GM18861 (cell line): ENCODE results near the gene MICAL2.
A peak's percentile ranks its signal among the peaks of the same experiment; 100 is the strongest.

ENCODE experiments used
- ATAC-seq: cut with Tn5 transposase; IDR thresholded peaks from one replicate; pipeline ENCODE4 v1.9.1; 2021; ENCODE audit not compliant: unreplicated experiment

MICAL2 gene, protein sequence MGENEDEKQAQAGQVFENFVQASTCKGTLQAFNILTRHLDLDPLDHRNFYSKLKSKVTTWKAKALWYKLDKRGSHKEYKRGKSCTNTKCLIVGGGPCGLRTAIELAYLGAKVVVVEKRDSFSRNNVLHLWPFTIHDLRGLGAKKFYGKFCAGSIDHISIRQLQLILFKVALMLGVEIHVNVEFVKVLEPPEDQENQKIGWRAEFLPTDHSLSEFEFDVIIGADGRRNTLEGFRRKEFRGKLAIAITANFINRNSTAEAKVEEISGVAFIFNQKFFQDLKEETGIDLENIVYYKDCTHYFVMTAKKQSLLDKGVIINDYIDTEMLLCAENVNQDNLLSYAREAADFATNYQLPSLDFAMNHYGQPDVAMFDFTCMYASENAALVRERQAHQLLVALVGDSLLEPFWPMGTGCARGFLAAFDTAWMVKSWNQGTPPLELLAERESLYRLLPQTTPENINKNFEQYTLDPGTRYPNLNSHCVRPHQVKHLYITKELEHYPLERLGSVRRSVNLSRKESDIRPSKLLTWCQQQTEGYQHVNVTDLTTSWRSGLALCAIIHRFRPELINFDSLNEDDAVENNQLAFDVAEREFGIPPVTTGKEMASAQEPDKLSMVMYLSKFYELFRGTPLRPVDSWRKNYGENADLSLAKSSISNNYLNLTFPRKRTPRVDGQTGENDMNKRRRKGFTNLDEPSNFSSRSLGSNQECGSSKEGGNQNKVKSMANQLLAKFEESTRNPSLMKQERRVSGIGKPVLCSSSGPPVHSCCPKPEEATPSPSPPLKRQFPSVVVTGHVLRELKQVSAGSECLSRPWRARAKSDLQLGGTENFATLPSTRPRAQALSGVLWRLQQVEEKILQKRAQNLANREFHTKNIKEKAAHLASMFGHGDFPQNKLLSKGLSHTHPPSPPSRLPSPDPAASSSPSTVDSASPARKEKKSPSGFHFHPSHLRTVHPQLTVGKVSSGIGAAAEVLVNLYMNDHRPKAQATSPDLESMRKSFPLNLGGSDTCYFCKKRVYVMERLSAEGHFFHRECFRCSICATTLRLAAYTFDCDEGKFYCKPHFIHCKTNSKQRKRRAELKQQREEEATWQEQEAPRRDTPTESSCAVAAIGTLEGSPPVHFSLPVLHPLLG

GRCh38 chr11:12110201-12110713 lies at the start of gene MICAL2:
MICAL2 (plus strand) TSS chr11:12110590; CDS start chr11:12162156, 51,566 bp downstream.
- peak; percentile 96 for ATAC-seq

DNA sequence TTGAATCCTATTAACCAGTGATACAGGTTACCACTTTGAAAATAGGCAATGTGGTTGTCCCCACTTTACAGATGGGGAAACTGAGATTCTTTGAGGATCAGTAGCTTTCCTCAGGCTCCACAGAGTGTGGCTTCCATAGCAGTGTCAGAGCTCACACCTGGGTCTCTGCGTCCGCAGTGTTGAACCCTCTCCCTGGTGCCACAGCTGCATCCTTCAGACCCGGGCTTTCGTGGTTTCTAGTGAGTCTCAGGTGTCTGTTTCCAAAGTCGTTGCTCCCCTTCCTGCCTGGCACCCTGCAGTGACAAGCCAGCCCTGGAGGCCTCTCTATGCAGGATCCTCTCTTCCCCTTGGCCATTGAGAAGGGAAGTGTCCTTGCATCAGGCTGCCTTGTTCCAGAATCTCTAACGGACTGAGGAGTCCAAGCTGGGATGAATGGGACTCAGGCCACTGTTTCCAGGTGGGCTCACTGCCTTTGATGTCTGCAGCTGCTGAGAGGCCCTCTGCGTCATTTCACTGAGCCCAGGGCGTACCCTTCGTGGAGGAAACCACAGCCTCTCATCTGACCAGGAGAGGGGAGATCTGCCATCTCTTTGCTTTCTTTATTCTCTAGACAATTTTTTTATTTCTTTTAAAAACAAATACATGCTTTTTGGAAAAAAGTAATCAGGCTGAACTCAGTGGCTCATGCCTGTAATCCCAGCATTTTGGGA lies 48.4 kb upstream of the MICAL2 start:
- no peak for ATAC-seq

GRCh38 chr11:12063251-12063650 lies 47.1 kb upstream of the MICAL2 start:
- ATAC-seq, result no peak

GRCh38 chr11:12064136-12064953 lies 46.0 kb upstream of the MICAL2 start:
- no peak for ATAC-seq

DNA sequence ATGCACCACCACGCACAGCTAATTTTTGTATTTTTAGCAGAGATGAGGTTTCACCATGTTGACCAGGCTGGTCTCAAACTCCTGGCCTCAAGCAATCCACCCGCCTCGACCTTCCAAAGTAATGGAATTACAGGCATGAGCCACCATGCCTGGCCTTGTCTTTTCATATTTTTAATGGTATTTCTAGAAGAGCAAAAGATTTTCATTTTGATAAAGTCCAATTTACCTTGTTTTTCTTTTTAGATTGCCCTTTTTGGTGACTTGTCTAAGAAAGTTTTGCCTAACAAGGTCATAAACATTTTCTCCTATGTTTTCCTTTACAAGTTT lies 45.5 kb upstream of the MICAL2 start:
- ATAC-seq, result no peak

DNA sequence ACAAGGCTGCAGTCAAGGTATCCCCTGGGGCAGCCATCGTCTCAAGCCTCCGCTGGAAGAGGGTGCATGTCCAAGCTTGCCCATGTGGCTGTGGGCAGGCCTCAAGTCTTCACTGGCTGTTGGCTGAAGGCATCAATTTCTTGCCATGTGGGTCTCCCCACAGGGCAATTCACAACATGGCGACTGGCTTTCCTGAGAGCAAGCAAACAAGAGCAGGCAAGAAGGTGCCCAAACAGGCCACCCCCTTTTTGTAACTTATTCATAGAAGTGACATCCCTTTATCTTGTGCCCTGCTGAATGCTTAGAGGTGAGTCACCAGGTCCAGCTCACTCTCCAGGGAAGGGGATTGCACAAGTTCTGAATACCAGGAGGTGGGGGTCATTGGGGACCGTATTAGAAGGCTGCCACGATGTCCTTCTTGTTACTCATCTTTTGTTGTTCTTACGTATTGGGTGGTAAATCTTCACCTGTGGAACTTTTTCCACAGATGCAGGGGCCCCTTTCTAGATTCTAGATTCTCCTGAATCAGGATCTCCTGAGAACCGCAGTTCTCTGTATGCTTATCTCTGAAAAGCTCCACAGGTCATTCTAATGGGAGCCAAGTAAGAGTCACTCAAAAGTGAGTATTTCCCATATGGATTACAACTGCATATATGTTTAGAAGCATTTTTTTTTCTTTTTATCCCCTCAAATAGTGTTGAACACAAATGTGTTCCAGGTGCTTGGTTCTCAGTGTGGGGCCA lies 44.2 kb upstream of the MICAL2 start:
- no peak for ATAC-seq

- no peak for ATAC-seq
These were observed 43.4 kb upstream of the MICAL2 start for GRCh38 chr11:12066799-12067508.

DNA sequence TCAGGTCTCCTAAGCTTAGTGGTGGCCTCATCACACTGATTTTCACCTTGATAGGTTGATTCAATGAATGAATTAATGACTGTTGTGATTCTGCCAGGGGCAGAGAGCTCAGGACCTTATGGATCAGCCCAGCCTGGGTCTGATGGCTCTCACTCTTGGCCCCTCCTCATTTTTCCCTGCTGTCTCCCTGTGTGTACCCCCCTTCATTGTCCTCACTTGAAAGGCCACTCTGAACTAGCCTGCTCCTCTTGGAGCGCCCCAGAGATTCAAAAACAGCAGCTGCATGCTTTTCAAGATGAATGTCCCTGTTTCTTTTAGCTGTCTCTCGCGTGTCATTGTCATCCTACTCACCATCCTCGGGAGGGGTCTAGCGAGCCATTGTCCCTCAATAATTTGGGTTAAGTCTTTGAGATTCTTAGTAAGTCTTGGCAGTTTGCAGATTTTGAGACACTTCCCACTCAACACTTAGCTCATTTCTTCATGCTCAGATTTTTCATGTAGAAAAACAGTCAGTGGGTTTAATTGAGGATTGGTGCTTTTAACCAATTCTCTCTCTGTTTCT lies 42.5 kb upstream of the MICAL2 start:
- no peak for ATAC-seq

DNA sequence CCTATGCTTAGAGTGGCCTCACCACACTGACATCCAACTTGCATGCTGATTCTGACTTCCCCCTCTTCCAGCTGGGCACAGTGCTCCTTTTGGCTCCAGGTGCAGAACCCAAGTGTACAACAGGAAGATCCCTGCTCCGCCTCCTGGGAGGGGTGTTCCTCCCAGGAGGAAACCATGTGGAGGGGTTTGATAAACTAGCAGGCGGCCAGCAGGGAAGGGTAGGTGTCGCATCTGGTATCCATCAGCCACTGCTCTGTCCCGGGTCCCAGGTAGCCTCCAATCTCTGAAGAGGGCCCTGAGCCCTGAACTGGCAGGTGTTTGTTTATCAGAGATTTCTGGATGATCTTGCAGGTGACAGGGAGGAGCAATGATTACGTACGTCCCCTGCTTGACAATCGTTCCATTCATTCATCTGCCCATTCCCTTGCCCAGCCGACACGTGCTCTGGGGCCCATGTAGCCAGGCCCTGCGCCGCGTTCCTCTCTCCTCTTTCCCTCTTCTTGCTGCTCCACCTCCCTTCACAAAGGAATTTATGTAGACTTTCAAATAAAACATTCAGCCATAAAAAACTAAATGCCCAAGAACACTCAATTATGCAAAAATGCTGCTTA lies 41.2 kb upstream of the MICAL2 start:
- no peak for ATAC-seq

GRCh38 chr11:12070446-12071267 lies 39.7 kb upstream of the MICAL2 start:
- ATAC-seq, result no peak

DNA sequence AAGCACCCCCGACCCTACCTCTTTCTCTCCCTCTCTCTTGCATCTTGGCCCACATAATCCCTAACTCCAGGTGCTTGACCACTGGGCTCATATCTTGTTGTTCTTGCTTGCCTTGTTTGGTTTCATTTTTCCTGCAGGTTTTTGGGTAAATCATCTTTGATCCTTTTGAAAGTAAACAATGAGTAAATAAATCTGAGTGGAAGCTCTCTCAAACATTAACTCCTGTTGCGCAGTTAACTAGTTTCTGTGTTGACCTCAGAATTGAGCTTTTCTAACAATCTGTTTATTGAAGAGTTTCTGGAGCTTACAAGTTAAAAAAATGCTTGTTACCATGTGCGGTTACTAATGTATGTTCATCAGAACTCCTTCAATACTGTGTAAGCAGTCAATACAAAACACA lies 38.8 kb upstream of the MICAL2 start:
- no peak for ATAC-seq

GRCh38 chr11:12073436-12073835 lies 37.0 kb upstream of the MICAL2 start:
- ATAC-seq, result no peak

- ATAC-seq, result no peak
These were observed 36.5 kb upstream of the MICAL2 start for GRCh38 chr11:12073886-12074285.

GRCh38 chr11:12074529-12075195 lies 35.7 kb upstream of the MICAL2 start:
- ATAC-seq, result no peak

DNA sequence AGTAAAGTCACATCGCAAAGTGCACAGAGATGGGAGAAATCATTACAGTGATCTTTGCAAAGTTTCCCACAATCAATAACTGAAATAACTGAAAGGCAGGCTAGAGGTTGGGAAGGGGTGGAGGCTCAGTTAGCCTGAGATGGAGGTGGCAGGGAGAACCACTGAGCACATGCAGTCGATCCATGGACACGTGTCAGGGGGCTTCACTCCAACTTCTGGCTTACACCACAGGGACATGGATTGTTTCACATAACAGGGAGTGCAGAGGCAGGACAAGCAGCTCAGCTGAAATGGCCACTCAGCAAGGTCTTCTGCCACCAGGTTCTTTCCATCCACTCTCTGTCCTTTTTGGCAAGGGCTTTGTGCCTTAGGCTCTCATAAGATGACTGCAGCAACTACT lies 35.1 kb upstream of the MICAL2 start:
- no peak for ATAC-seq
